Measurements from ENCODE around the gene MAP1LC3A. TPM values are rescaled to one million over a fixed set of nuclear protein-coding genes. Genes with fewer than 3 reads are reported as not detected.
A peak's percentile ranks its signal among the peaks of the same experiment; 100 is the strongest.

The MAP1LC3A gene
- total RNA-seq, 1 donor: 29.7 TPM

- H3K36me3 ChIP-seq (ENCODE audit: insufficient read depth, low read length): peaks cover 9% of the 10 kb centered on the region
- H3K27me3 ChIP-seq (ENCODE audit: insufficient read depth, low read length): no peaks in the 10 kb centered on the region
- peak overlapping the region; percentile 74 for H3K27ac ChIP-seq (ENCODE audit: low read depth, low read length)
- peak overlapping the region; percentile 64 for H3K4me2 ChIP-seq (ENCODE audit: insufficient read depth, low read length)
- no peak for DNase-seq (ENCODE audit: insufficient read length, low spot score, missing footprints)
- peak overlapping the region; percentile 2 for H3K4me3 ChIP-seq (ENCODE audit: insufficient read depth, low read length)
- H4K20me1 ChIP-seq (ENCODE audit: insufficient read depth, low read length): no peaks in the 10 kb centered on the region
- H3K9me3 ChIP-seq (ENCODE audit: low read depth, low read length): no peaks in the 10 kb centered on the region
- H2AFZ ChIP-seq (ENCODE audit: low read length): no peak overlapping the region
- H3K4me1 ChIP-seq (ENCODE audit: insufficient read depth, low read length): peaks cover 40% of the 10 kb centered on the region
- no peaks in the 10 kb centered on the region for H3K79me2 ChIP-seq (ENCODE audit: insufficient read depth, low read length)
- TF ChIP-seq CTCF (IDR thresholded peaks at IDR 0.05; ENCODE audit: extremely low read depth, low read depth, low read length): peak; percentile 92
Measured at GRCh38 chr20:34579191-34579978, 20.9 kb downstream of the MAP1LC3A start.

- peaks cover 8% of the 10 kb centered on the region for H3K36me3 ChIP-seq (ENCODE audit: insufficient read depth, low read length)
- no peak overlapping the region for H2AFZ ChIP-seq (ENCODE audit: low read length)
- H3K4me1 ChIP-seq (ENCODE audit: insufficient read depth, low read length): peaks cover 40% of the 10 kb centered on the region
- H3K27ac ChIP-seq (ENCODE audit: low read depth, low read length): peak overlapping the region; percentile 74
- DNase-seq (ENCODE audit: insufficient read length, low spot score, missing footprints): no peak
- no peaks in the 10 kb centered on the region for H3K9me3 ChIP-seq (ENCODE audit: low read depth, low read length)
- H3K79me2 ChIP-seq (ENCODE audit: insufficient read depth, low read length): no peaks in the 10 kb centered on the region
- H3K27me3 ChIP-seq (ENCODE audit: insufficient read depth, low read length): no peaks in the 10 kb centered on the region
- H3K4me3 ChIP-seq (ENCODE audit: insufficient read depth, low read length): no peak overlapping the region
- no peaks in the 10 kb centered on the region for H4K20me1 ChIP-seq (ENCODE audit: insufficient read depth, low read length)
- H3K4me2 ChIP-seq (ENCODE audit: insufficient read depth, low read length): peak overlapping the region; percentile 64
- no peak for TF ChIP-seq CTCF (IDR thresholded peaks at IDR 0.05; ENCODE audit: extremely low read depth, low read depth, low read length)
Measured at GRCh38 chr20:34579979-34580940, 21.7 kb downstream of the MAP1LC3A start.

GRCh38 chr20:34581341-34582184, 23.0 kb downstream of the MAP1LC3A start:
- no peak overlapping the region for H3K4me3 ChIP-seq (ENCODE audit: insufficient read depth, low read length)
- peaks cover 9% of the 10 kb centered on the region for H3K36me3 ChIP-seq (ENCODE audit: insufficient read depth, low read length)
- H3K4me1 ChIP-seq (ENCODE audit: insufficient read depth, low read length): peaks cover 40% of the 10 kb centered on the region
- no peak overlapping the region for H3K4me2 ChIP-seq (ENCODE audit: insufficient read depth, low read length)
- peak overlapping the region; percentile 50 for H3K27ac ChIP-seq (ENCODE audit: low read depth, low read length)
- H3K27me3 ChIP-seq (ENCODE audit: insufficient read depth, low read length): no peaks in the 10 kb centered on the region
- no peaks in the 10 kb centered on the region for H3K9me3 ChIP-seq (ENCODE audit: low read depth, low read length)
- H3K79me2 ChIP-seq (ENCODE audit: insufficient read depth, low read length): no peaks in the 10 kb centered on the region
- H2AFZ ChIP-seq (ENCODE audit: low read length): no peak overlapping the region
- no peak for DNase-seq (ENCODE audit: insufficient read length, low spot score, missing footprints)
- no peak for TF ChIP-seq CTCF (IDR thresholded peaks at IDR 0.05; ENCODE audit: extremely low read depth, low read depth, low read length)
- no peaks in the 10 kb centered on the region for H4K20me1 ChIP-seq (ENCODE audit: insufficient read depth, low read length)

All from osteoblast (primary cell).